Common myeloid progenitor, CD34-positive (primary cell): ENCODE data around the gene A2M.

ENCODE experiments used
- CTCF ChIA-PET: fragments of 350-600 bp; sonication (Branson Sonifier 250); formaldehyde crosslinking; loops from one replicate; lab custom pipeline; 2021; ENCODE audit warnings: antibody characterized with exemption; lab: Charles Lee
- POLR2A ChIA-PET: fragments of 350-600 bp; sonication (Branson Sonifier 250); formaldehyde crosslinking; loops from one replicate; lab custom pipeline; 2021; ENCODE audit warnings: antibody characterized with exemption; lab: Charles Lee
- DNase-seq, 3 donors: peaks; one replicate each; pipeline versions ENCODE4 v3.0.0 to v3.0.0-alpha.2; 2013
- H3K27ac ChIP-seq, 2 experiments: 1 replicate in 1 of 2; 2 replicates in 1 of 2; pipeline ENCODE4 v1.7.0; 2013; ENCODE audit warnings: inconsistent platforms in 2 of 2, low read length in 2 of 2, mild to moderate bottlenecking in 2 of 2, low read depth in 1 of 2, moderate library complexity in 1 of 2; ENCODE audit not compliant: severe bottlenecking in 2 of 2, insufficient read depth in 1 of 2, poor library complexity in 1 of 2
- H3K27me3 ChIP-seq, 5 experiments: replicated peaks in 2 of 5; 1 replicate in 3 of 5; 2 replicates in 2 of 5; pipeline versions ENCODE4 v1.6.1 to v1.7.0; 2013; ENCODE audit warnings: low read length in 4 of 5, mild to moderate bottlenecking in 2 of 5, moderate library complexity in 2 of 5, inconsistent platforms in 1 of 5; ENCODE audit not compliant: insufficient read depth in 5 of 5, control insufficient read depth in 4 of 5
- H3K36me3 ChIP-seq, 4 experiments: 1 replicate in 2 of 4; 2 replicates in 2 of 4; pipeline versions ENCODE4 v1.6.1 to v1.7.0; 2013; ENCODE audit warnings: low read length in 3 of 4, control low read depth in 1 of 4, mild to moderate bottlenecking in 1 of 4; ENCODE audit not compliant: control insufficient read depth in 4 of 4, insufficient read depth in 4 of 4
- H3K4me1 ChIP-seq, 4 experiments: 1 replicate in 3 of 4; 2 replicates in 1 of 4; pipeline versions ENCODE4 v1.6.1 to v1.7.1; 2013; ENCODE audit warnings: low read length in 3 of 4, mild to moderate bottlenecking in 3 of 4, control low read depth in 1 of 4, inconsistent platforms in 1 of 4, moderate library complexity in 1 of 4; ENCODE audit not compliant: control insufficient read depth in 4 of 4, insufficient read depth in 4 of 4; ENCODE audit errors: control extremely low read depth in 1 of 4
- H3K4me3 ChIP-seq, 7 experiments: 1 replicate in 4 of 7; 2 replicates in 3 of 7; pipeline versions ENCODE4 v1.5.1 to v1.7.0; 2013; ENCODE audit warnings: mild to moderate bottlenecking in 7 of 7, low read length in 6 of 7, moderate library complexity in 6 of 7, inconsistent platforms in 2 of 7, low read depth in 2 of 7, control low read depth in 1 of 7; ENCODE audit not compliant: insufficient read depth in 4 of 7, control insufficient read depth in 1 of 7; ENCODE audit errors: extremely low read depth in 1 of 7
- H3K9me3 ChIP-seq, 5 experiments: 1 replicate in 4 of 5; 2 replicates in 1 of 5; pipeline versions ENCODE4 v1.6.1 to v1.7.1; 2013; ENCODE audit warnings: low read length in 4 of 5, mild to moderate bottlenecking in 2 of 5, inconsistent platforms in 1 of 5, low read depth in 1 of 5, moderate library complexity in 1 of 5; ENCODE audit not compliant: control insufficient read depth in 4 of 5, insufficient read depth in 2 of 5; ENCODE audit errors: control extremely low read depth in 1 of 5
- WGBS: methylation state at CpG from one replicate; pipeline ENCODE4 v1.1.5; 2013; ENCODE audit not compliant: insufficient coverage; 5-methylcytosine and 5-hydroxymethylcytosine counted together

The A2M gene

DNA sequence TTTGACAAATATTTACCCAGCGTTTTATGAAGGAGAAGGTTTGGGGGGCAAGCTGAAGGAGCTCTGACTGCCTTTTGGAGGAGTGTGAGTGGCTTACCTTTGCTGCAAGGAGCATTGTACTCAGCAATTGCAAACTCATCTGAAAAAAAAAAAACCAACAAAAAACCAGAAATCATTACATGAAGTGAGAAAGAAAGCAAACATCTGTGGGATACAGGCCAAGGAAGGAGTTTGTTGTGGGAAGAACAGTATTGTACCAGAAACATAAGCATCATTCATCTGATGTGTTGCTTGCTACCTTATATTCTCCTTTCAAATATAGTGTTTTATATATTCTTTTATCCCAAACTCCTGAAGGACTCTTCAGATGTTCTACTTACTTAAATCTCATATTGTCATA lies 47.6 kb downstream of the A2M start:
- Histone ChIP-seq H3K36me3 (peaks cover 0 to 6% (median 0%) of the 10 kb centered on the region in 4 experiments), H3K27ac (no peak overlapping the region), H3K9me3 (peaks cover 0 to 13% (median 5%) of the 10 kb centered on the region in 5 experiments), H3K4me3 (no peak overlapping the region), H3K27me3 (no peaks in the 10 kb centered on the region), H3K4me1 (peaks cover 2 to 16% (median 6%) of the 10 kb centered on the region in 4 experiments)
- ChIA-PET CTCF (no interaction called here), POLR2A (no interaction called here)
- WGBS, result 100% methylated on average over 1 of the region's 1 CpG
- DNase-seq, result no peak

- DNase-seq, result no peak
- H3K27ac ChIP-seq, result no peak overlapping the region
- CTCF ChIA-PET, result interaction anchor here (1.4 kb wide), 1 partner anchor 12 kb away, joined by 4 read pairs; no protein-coding TSS in a partner anchor
- peaks cover 2 to 16% (median 6%) of the 10 kb centered on the region in 4 experiments for H3K4me1 ChIP-seq
- 83% methylated on average over 1 of the region's 3 CpGs for WGBS
- no peak overlapping the region for H3K4me3 ChIP-seq
- H3K36me3 ChIP-seq, result peaks cover 0 to 6% (median 0%) of the 10 kb centered on the region in 4 experiments
- H3K27me3 ChIP-seq, result no peaks in the 10 kb centered on the region
- peaks cover 0 to 13% (median 5%) of the 10 kb centered on the region in 5 experiments for H3K9me3 ChIP-seq
- POLR2A ChIA-PET, result no interaction called here
These were observed 48.8 kb downstream of the A2M start for GRCh38 chr12:9066755-9067423.

DNA sequence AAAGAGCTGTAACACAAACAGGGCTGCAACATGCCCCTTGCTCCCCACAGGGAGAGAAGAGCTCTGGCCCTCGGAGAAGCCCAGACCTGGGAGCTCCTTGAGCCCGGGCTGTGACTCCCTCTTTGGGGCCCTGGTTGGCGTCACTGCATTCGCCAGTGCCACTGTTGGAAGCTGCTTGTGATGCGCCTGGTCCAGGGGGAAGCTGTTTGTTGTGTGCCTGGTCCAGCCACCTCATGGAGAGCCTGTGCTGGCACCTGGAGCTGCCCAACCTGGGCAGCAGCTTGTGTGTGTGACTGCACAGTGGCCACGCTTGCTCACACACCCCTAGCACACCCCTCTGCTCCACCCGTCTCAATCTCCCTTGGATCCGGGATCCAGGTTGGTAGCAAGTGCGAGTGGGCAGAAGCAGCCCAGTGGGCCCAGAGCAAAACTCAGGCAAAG lies 49.5 kb downstream of the A2M start:
- DNase-seq, result no peak
- ChIA-PET CTCF (interaction anchor here (1.4 kb wide), 1 partner anchor 13 kb away, joined by 4 read pairs; no protein-coding TSS in a partner anchor), POLR2A (no interaction called here)
- 98% methylated on average over 7 of the region's 9 CpGs for WGBS
- Histone ChIP-seq H3K9me3 (peaks cover 0 to 13% (median 5%) of the 10 kb centered on the region in 5 experiments), H3K4me1 (peaks cover 2 to 16% (median 6%) of the 10 kb centered on the region in 4 experiments), H3K27ac (no peak overlapping the region), H3K27me3 (no peaks in the 10 kb centered on the region), H3K36me3 (peaks cover 0 to 6% (median 0%) of the 10 kb centered on the region in 4 experiments), H3K4me3 (no peak overlapping the region)

- peaks cover 0 to 6% (median 0%) of the 10 kb centered on the region in 4 experiments for H3K36me3 ChIP-seq
- CTCF ChIA-PET, result no interaction called here
- peak overlapping the region in 3 of 7 experiments; percentile 84 to 86 (median 85) for H3K4me3 ChIP-seq
These were observed 50.2 kb downstream of the A2M start for GRCh38 chr12:9065607-9065856.

DNA sequence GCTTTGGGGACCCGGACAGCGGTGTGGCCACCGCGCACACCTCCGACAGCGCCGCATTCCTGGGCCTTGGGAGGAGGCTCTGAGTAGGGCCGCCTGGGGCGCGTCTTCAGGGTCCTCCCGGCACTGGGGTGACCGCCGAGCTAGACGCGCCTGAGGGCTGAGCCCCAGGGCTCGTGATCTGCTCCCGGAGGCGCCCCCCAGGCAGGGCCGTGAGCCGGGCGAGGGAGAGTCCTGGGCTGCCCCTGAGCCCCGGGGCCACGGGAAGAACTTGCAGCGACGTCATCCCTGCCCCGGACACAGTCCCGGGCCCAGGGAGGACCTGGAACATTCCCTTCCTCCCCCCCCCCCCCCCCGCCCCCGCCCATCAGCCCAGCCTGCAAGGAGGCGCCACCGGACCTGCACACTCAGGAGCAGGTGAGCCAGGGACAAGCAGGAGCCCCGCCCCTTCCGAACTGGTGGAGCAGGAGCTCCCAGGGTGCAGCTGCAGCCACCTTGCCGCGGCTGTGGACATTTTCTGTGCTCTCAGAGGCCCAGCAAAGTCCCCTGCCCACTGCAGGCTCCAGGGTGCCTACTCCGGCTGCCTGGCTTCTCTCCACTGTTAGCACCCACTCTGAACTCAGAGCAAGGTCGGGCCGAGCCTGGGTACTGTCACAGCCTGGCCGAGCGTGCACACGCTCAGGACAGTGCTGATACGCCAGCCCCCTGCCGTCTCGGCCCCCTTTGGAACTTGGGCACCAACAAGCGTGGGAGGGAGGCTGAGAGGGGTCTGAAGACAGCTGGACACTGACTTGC lies 50.7 kb downstream of the A2M start:
- H3K36me3 ChIP-seq, result peaks cover 0 to 6% (median 0%) of the 10 kb centered on the region in 4 experiments

More at GRCh38 chr12:9065607-9065856, 50.2 kb downstream of the A2M start:
- Histone ChIP-seq H3K9me3 (peaks cover 0 to 13% (median 5%) of the 10 kb centered on the region in 5 experiments), H3K4me1 (peaks cover 2 to 16% (median 6%) of the 10 kb centered on the region in 4 experiments), H3K27ac (no peak overlapping the region), H3K27me3 (no peaks in the 10 kb centered on the region)
- peak in 1 of 3 donors; percentile 7 for DNase-seq
- 92% methylated on average over 1 of the region's 1 CpG for WGBS
- POLR2A ChIA-PET, result no interaction called here

GRCh38 chr12:9064201-9064814 lies 51.4 kb downstream of the A2M start:
- 1% methylated on average over 29 of the region's 51 CpGs for WGBS
- DNase-seq, result peak; percentile 82 to 91 (median 89)
- peak overlapping the region; percentile 66 to 86 (median 74) for H3K4me3 ChIP-seq

More for the DNA sequence above, 50.7 kb downstream of the A2M start:
- H3K9me3 ChIP-seq, result peaks cover 0 to 13% (median 5%) of the 10 kb centered on the region in 5 experiments
- no peak overlapping the region for H3K27ac ChIP-seq
- CTCF ChIA-PET, result interaction anchor here (0.7 to 1.7 kb wide), 6 partner anchors 8 to 259 kb away, joined by 3 to 16 read pairs (median 5); no protein-coding TSS in a partner anchor
- H3K4me3 ChIP-seq, result peak overlapping the region; percentile 66 to 86 (median 74)
- H3K4me1 ChIP-seq, result peaks cover 2 to 16% (median 6%) of the 10 kb centered on the region in 4 experiments
- H3K27me3 ChIP-seq, result no peaks in the 10 kb centered on the region
- WGBS, result 38% methylated on average over 37 of the region's 45 CpGs
- peak; percentile 16 to 47 (median 37) for DNase-seq
- POLR2A ChIA-PET, result no interaction called here

More at GRCh38 chr12:9064201-9064814, 51.4 kb downstream of the A2M start:
- Histone ChIP-seq H3K4me1 (peaks cover 2 to 16% (median 6%) of the 10 kb centered on the region in 4 experiments), H3K9me3 (peaks cover 0 to 13% (median 5%) of the 10 kb centered on the region in 5 experiments), H3K27ac (peak overlapping the region in 1 of 2 experiments; percentile 44), H3K36me3 (peaks cover 0 to 6% (median 0%) of the 10 kb centered on the region in 4 experiments), H3K27me3 (no peaks in the 10 kb centered on the region)
- ChIA-PET POLR2A (no interaction called here), CTCF (interaction anchor here (0.7 to 1.7 kb wide), 13 partner anchors 8 to 287 kb away, joined by 3 to 16 read pairs (median 4); no protein-coding TSS in a partner anchor)
